NCI-H510A treated with DMSO at 0.1 percent for 48 hours (cell line): ENCODE data around the gene ARL15.

Experiments
- DNase-seq: peaks from one replicate; lab custom pipeline; 2025; lab: John Stamatoyannopoulos, UW

ARL15 gene

GRCh38 chr5:54022223-54022622 lies 288.1 kb downstream of the ARL15 start:
- no peak for DNase-seq

GRCh38 chr5:54021431-54022164 lies 288.8 kb downstream of the ARL15 start:
- DNase-seq, result no peak

GRCh38 chr5:54018438-54018837 lies 291.9 kb downstream of the ARL15 start:
- no peak for DNase-seq

- DNase-seq, result no peak
Measured at GRCh38 chr5:54017580-54017979, 292.8 kb downstream of the ARL15 start.

DNA sequence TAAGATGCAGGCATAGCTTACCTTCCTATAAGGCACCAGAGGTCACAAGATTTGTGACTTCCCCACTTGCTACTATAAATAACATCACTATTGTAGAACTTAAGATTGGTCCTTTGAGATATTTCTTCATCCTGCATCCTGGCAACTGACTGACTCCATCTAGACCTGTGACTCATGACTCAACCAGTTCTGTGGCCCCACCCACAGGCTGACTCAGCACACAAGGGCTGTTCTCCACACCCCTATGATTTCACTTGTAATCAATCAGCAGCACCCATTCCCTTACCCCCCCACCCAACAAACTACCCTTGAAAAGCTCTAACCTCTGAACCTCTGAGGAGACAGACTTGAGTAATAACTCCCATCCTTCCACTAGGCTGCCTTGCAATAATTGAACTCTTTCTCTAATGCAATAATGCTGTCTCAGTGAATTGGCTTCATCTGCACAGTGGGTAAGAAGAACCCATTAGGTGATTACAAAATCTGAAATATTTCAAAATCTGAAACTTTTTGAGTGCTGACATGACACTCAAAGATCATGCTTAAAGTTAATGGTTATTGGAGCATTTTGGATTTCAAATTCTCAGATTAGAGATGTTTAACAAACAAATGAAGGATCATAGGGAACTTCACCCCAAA lies 296.7 kb downstream of the ARL15 start:
- no peak for DNase-seq

DNA sequence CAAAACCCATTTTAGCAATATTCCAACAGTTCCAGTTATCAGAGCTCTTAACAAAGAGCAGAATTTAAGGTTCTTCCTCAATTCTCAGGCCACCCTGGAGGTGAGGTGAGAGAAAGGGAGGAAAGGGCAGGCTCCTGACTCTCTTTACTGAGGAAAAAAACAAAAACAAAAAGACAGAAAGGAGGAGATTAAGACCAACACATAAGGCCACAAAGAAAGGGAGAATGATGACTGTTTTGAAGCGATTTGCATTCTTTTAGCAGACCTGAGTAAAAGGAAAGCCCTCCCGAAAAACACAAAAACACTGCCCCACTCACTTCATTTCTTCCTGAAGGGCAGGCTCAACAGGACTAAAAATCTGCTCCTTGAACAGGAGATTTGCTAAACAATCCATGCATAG lies 300.5 kb downstream of the ARL15 start:
- DNase-seq, result no peak

- DNase-seq, result no peak
Measured at GRCh38 chr5:54009357-54009756, 301.0 kb downstream of the ARL15 start.

DNA sequence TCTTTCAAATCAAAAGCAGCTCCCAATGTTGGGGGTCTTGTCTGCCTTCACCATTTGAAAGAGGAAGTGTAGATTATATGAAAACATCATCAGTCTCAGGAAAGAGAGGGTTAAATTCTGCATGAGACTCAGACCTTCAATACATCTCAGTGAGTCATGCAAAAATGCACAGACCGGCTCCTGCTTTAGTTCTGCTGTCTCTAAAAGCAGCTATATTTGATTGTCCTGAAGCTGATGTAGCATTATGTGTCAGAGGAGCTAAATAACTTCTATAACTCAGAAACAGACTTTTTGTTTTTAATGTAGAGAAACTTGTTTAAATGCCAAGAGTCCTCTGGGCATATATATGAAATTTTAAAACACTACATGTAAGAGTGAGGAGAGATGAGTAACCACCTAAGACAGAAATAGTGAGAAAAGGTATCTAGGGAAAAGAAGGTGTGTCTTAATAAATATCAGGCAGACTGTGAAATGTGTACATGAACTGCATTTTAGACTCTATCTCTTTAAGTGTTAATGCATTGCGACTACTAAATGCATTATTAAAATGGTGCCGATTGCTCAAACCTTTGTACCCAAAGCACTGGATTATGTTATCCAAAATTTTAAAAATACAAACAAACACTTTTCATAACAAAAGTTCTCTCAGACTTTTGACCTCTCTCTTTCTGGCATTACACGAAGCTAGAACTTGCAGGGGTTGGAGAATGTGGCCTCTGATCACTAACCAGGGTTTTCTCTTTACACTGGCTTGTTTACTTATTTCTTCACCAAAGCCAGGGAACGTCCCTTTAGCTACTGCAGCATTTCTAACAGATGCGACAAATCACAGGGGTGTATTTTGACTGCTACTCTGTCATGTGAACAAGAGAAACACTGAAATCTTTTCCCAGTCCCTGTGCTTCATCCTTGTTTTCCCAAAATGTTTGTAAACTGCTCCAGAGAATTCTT lies 302.3 kb downstream of the ARL15 start:
- peak; percentile 6 for DNase-seq

DNA sequence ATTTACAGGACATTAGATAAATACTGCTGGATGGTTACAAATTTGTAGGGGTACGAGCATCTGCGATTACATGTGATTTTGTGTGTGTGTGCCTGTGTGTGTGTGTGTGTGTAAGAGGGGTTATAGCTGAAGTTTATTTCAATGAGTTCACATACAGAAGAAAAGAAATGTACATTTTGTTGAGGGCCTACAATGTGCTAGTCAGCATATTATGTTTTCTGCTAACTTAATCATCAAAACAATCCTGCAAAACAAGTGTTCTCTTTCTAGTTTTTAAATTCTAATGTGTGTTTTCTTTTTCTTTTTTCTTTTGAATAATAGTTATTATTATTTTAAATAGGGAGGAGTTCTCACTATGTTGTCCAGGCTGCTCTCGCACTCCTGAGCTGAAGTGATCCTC lies 305.7 kb downstream of the ARL15 start:
- no peak for DNase-seq

- DNase-seq, result no peak
Measured at GRCh38 chr5:54002779-54003178, 307.6 kb downstream of the ARL15 start.

- DNase-seq, result no peak
Measured at GRCh38 chr5:54001976-54002775, 308.2 kb downstream of the ARL15 start.

DNA sequence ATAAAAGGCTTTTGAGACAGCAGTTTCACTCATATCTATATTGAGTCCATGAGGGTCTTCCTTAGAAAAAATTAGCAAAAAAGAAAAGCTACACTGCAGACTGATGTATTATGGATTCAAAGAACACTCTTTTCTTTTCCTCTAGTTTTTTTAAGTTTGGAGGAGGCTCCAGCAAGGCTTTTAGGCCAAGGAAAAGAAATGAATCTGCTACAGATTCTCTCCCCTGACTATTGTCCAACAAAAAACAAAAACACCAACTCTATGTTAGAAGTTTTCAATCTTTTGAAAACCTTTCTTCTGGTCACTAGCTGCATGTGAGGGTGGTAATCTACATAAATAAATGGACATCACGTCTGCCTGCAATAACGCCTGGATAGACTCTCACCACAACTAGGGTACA lies 310.4 kb downstream of the ARL15 start:
- DNase-seq, result no peak

DNA sequence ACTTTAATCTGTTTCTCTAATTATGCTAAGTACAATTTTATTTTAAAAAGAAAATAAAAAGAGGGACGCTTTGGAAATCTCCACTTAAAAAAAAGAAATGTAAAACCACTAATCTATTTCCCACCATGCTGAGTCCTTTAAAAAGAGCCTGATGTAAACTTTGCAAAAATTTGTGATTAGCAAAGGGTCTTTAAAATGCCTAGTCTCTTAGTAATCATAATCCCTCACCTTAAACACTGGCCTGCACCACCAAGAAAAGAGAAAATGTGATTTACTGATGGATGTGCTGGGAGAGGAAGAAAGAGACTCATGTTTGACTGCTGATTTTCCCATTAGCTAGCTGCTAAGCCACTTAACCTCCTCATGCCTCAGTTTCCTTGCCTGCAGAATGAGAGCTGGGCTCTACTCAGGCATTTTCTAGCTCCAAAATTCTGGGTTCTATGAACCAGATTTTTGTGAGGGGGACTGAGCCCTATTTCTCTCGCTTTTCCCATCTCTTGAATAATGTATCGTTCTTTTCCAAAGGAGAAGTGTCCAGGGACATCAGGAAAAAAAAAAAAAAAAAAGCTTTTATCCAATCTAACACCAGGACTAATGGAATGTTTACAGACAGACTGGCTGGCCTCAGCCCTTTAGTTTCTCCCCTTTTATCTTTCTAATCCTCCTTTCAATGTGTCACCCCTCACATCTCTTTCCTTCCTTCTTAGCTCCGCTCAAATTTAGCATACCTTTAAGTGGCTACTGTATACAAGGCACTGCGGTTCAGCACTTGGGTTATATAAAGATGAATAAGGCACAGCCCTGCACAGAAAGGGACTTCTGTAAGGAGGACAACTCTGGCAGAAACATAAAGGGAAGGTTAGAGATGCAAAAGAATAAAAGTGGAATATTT lies 312.4 kb downstream of the ARL15 start:
- no peak for DNase-seq

GRCh38 chr5:53996008-53996407 lies 314.4 kb downstream of the ARL15 start:
- no peak for DNase-seq

DNA sequence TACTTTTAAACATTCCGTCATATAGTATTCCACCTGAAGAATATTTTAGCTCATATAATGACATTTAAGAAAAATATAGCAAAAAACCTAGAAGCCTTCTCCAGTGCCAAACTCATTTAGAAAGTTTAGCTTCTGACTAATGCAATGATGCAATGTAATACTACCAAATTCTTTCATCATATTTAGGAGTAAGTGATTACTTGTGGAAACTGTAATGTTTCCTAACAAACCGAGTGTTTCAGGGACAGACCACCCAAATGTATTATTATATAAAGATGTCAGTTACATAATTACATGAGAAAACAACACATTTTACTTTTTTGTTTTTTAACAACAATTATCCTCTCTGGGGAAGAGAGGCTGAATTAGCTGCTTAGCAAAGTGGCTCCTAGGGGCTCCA lies 316.2 kb downstream of the ARL15 start:
- no peak for DNase-seq

- DNase-seq, result no peak
Measured at GRCh38 chr5:53991942-53992341, 318.4 kb downstream of the ARL15 start.

GRCh38 chr5:53987101-53987500 lies 323.3 kb downstream of the ARL15 start:
- no peak for DNase-seq

DNA sequence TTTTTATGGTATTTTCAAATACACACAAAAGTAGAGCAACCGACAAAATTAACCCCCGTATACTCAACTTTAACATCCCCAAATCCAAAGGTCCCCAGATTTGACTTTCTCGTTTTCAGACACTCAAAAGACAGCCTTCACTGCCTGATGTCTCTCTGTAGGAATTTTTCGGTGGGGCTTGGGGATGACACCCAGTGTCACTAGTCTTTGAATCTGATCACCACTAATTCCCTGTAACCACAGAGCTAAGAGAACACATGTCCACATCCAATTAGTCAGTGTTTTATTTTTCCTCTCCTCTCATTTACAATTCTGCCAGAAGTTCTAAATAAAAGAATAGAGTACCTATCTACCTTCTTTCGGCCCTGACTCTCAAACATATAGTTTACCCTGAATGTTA lies 324.6 kb downstream of the ARL15 start:
- DNase-seq, result no peak

DNA sequence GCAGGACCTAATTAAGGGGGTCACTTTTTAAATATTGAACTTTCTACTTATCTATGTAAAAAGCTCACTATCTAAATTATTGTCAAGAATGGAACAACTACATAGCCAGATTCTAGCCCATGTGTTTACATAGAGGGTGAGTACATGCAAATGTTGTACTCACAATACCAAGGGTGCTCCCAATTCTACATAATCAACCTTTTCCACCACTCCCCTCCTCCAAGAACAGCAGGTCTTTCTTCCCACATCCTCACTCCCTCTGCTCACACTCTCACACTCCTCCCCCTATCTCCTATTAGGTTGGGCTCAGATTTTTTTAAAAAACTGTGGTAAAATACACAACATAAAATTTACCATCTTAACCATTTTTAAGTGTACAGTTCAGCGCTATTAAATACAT lies 325.4 kb downstream of the ARL15 start:
- DNase-seq, result no peak

DNA sequence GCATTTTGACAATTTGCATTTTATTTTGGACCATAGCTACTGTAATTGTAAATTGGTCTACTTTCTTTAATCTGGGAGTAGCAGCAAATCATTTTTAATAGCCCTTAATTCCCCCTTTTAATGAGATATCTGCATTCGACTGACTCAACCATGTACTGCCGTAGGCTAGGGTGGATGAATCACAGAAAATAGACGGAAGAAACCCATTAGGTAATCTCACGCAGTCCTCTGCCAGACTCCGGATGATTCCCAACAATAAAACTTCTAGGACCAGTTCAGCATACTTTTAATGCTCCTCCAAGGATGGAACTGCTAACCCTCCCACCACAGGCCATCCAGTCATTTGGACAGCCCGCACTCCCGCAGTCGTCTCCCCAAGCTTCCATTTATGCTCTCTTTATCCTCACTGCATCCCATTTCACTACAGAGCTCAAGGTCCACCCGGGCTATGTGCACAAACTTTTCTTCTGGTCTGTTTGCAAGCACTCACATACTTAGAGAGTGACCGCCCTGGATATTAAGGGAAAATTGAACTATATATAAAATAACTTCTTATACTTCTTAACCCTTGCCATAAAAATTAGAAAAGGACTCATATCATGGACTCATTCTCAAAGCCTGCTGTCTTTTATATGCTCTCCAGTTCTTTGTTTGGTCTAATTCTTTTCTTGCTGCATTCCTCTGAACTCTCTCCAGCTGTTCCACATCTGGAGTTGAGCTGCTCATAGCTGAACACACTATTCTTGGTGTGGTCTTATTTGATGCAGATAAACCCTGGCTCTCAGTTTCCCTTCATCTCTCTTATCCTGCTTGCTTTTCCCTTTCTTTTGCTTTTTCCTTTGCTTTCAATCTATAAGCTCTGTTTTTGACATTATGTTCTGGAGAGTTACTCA lies 326.6 kb downstream of the ARL15 start:
- DNase-seq, result no peak
